Right atrium auricular region (tissue), 2 donors: ENCODE measurements around the gene CCIN. TPM values are rescaled to one million over a fixed set of nuclear protein-coding genes. Genes with fewer than 3 reads are reported as not detected.
A peak's percentile ranks its signal among the peaks of the same experiment; 100 is the strongest.

Source experiments
- DNase-seq: peaks from one replicate; pipeline ENCODE4 v3.0.0-alpha.2; 2019; ENCODE audit warnings: low spot score
- H3K27ac ChIP-seq, 2 donors: fragments of 200-600 bp; sonication (generic); 1 replicate in 1 of 2; 2 replicates in 1 of 2; pipeline ENCODE4 v1.5.1; 2016 to 2019
- H3K27me3 ChIP-seq, 2 donors: fragments of 200-600 bp; sonication (generic); one replicate each; pipeline versions ENCODE4 v1.5.1 to v1.6.0; 2017 to 2019
- H3K36me3 ChIP-seq: fragments of 200-600 bp; sonication (generic); one replicate; pipeline ENCODE4 v1.5.1; 2016
- H3K4me1 ChIP-seq, 2 donors: fragments of 200-600 bp; sonication (generic); one replicate each; pipeline versions ENCODE4 v1.5.1 to v1.6.0; 2017 to 2019
- H3K4me3 ChIP-seq, 2 donors: fragments of 200-600 bp; sonication (generic); 1 replicate in 1 of 2; 2 replicates in 1 of 2; pipeline ENCODE4 v1.5.1; 2017 to 2019; ENCODE audit warnings: mild to moderate bottlenecking in 1 of 2, moderate library complexity in 1 of 2
- H3K9me3 ChIP-seq, 2 donors: fragments of 200-600 bp; sonication (generic); one replicate each; pipeline ENCODE4 v1.5.1; 2019
- CTCF ChIP-seq, 2 donors: fragments of 200-600 bp; sonication (generic); IDR thresholded peaks; one replicate each; pipeline ENCODE4 v1.5.1; 2019; ENCODE audit warnings: antibody characterized with exemption in 2 of 2
- total RNA-seq, 2 donors: library from RNA; depleted of rRNA; stranded (reverse); fragments of >200 nt; gene quantifications; one replicate each; pipeline ENCODE4 v1.1.0, GENCODE V29; 2016

CCIN gene
- total RNA-seq, 2 donors from 2014 or later = not detected

- H3K4me3 ChIP-seq = peak overlapping the region in 1 of 2 donors; percentile 98
- H3K4me1 ChIP-seq = peaks cover 0 to 40% of the 10 kb centered on the region in 2 donors
- no peaks in the 10 kb centered on the region for H3K27me3 ChIP-seq
- no peak overlapping the region for H3K27ac ChIP-seq
- peaks cover 7% of the 10 kb centered on the region for H3K36me3 ChIP-seq
- TF ChIP-seq CTCF (IDR thresholded peaks at IDR 0.05) = no peak
- no peaks in the 10 kb centered on the region for H3K9me3 ChIP-seq
- DNase-seq = no peak
Observed at GRCh38 chr9:36193023-36193422, 23.8 kb downstream of the CCIN start.

GRCh38 chr9:36194326-36195000 lies 25.3 kb downstream of the CCIN start:
- DNase-seq = no peak
- H3K27ac ChIP-seq = no peak overlapping the region
- H3K4me3 ChIP-seq = no peak overlapping the region
- no peaks in the 10 kb centered on the region for H3K27me3 ChIP-seq
- H3K4me1 ChIP-seq = peaks cover 0 to 40% of the 10 kb centered on the region in 2 donors
- peaks cover 21% of the 10 kb centered on the region for H3K36me3 ChIP-seq
- TF ChIP-seq CTCF (IDR thresholded peaks at IDR 0.05) = no peak
- no peaks in the 10 kb centered on the region for H3K9me3 ChIP-seq

- Histone ChIP-seq H3K36me3 (peaks cover 83% of the 10 kb centered on the region), H3K9me3 (no peaks in the 10 kb centered on the region), H3K4me1 (peaks cover 0 to 36% of the 10 kb centered on the region in 2 donors), H3K27me3 (no peaks in the 10 kb centered on the region), H3K4me3 (no peak overlapping the region), H3K27ac (no peak overlapping the region)
- peak in 1 of 2 donors; percentile 22 for TF ChIP-seq CTCF (IDR thresholded peaks at IDR 0.05)
- no peak for DNase-seq
Observed at GRCh38 chr9:36204906-36205547, 35.8 kb downstream of the CCIN start.

- Histone ChIP-seq H3K9me3 (no peaks in the 10 kb centered on the region), H3K36me3 (peaks cover 68% of the 10 kb centered on the region), H3K27me3 (no peaks in the 10 kb centered on the region), H3K4me3 (no peak overlapping the region), H3K4me1 (peaks cover 0 to 54% of the 10 kb centered on the region in 2 donors), H3K27ac (peak overlapping the region; percentile 37 to 82)
- TF ChIP-seq CTCF (IDR thresholded peaks at IDR 0.05) = no peak
- DNase-seq = no peak
Observed at GRCh38 chr9:36207016-36207415, 37.8 kb downstream of the CCIN start.

- Histone ChIP-seq H3K4me3 (no peak overlapping the region), H3K27ac (peak overlapping the region; percentile 37 to 82), H3K27me3 (no peaks in the 10 kb centered on the region), H3K4me1 (peaks cover 0 to 60% of the 10 kb centered on the region in 2 donors), H3K9me3 (no peaks in the 10 kb centered on the region), H3K36me3 (peaks cover 63% of the 10 kb centered on the region)
- TF ChIP-seq CTCF (IDR thresholded peaks at IDR 0.05) = no peak
- DNase-seq = no peak
Observed at GRCh38 chr9:36207546-36208012, 38.4 kb downstream of the CCIN start.
